OCI-LY7 (cell line): ENCODE data around the gene CORO2B.

Experiments used
- EZH2phosphoT487 ChIP-seq: fragments of 200-600 bp; sonication (generic); IDR thresholded peaks from 2 replicates; pipeline ENCODE4 v1.6.1; 2018; ENCODE audit warnings: low read depth, borderline replicate concordance, mild to moderate bottlenecking, mixed run types, antibody characterized with exemption, low read length, moderate library complexity, mixed read lengths
- TF ChIP-seq, protein P1 (sequence below): fragments of 200-600 bp; sonication (generic); conservative IDR thresholded peaks from 2 replicates; pipeline ENCODE4 v1.5.1; 2014; ENCODE audit warnings: mild to moderate bottlenecking, antibody characterized with exemption, low read length, moderate library complexity, mixed read lengths

DNA sequence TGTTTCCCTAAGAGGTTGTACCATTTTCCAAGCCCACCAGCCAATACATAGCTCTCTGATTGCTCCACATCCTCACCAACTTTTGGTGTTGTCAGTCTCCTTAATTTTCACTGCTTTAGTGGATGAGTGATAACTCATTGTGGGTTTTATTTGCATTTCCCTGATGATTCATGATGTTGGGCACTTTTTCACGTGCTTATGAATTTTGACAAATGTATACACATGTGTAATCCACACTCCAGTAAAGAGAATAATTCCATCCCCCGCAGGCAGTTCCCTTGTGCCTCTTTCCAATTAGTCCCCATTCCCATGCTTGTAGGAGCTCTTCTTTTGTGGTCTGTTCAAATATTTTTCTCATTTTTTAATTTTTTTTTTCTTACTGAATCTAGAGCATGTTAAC, 189.5 kb downstream of the CORO2B start:
- TF ChIP-seq, protein P1, sequence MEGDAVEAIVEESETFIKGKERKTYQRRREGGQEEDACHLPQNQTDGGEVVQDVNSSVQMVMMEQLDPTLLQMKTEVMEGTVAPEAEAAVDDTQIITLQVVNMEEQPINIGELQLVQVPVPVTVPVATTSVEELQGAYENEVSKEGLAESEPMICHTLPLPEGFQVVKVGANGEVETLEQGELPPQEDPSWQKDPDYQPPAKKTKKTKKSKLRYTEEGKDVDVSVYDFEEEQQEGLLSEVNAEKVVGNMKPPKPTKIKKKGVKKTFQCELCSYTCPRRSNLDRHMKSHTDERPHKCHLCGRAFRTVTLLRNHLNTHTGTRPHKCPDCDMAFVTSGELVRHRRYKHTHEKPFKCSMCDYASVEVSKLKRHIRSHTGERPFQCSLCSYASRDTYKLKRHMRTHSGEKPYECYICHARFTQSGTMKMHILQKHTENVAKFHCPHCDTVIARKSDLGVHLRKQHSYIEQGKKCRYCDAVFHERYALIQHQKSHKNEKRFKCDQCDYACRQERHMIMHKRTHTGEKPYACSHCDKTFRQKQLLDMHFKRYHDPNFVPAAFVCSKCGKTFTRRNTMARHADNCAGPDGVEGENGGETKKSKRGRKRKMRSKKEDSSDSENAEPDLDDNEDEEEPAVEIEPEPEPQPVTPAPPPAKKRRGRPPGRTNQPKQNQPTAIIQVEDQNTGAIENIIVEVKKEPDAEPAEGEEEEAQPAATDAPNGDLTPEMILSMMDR: no peak
- no peak for TF ChIP-seq EZH2phosphoT487
